ENCODE results near the gene CLDN9. TPM values are rescaled to one million over a fixed set of nuclear protein-coding genes. Genes with fewer than 3 reads are reported as not detected.

CLDN9 gene
- total RNA-seq, 1 donor from 2014 or later = 0.48 TPM

DNA sequence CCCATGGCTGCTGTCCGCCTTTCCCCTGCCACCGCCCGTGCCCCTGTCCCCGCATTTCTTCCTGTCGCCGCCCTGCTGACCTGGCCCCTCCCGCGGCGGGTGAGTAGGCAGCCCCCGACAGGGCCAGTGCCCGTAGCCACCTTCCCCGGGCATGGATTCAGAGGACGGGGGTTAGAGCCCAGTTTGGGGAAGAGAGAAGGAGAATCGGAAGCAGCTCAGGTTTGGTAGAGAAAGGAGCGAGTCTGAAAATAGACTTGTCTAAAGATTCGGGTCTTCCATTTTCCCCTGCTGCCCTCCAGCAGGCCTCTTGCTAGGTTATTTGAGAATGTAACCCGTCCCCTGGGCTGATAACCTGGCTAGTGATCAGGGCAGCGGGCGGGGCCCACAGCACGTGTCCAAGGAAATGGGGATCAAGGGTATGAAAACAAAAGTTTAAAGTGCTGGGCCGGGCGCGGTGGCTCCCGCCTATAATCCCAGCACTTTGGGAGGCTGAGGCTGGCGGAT, 7.9 kb upstream of the CLDN9 start:
- Mint-ChIP-seq H3K36me3 (ENCODE audit: low read depth, unreplicated experiment) (no peaks in the 10 kb centered on the region), H3K4me3 (ENCODE audit: unreplicated experiment) (peak overlapping the region; percentile 79), H3K27me3 (ENCODE audit: low read depth, unreplicated experiment) (peaks cover 4% of the 10 kb centered on the region), H3K4me1 (ENCODE audit: low read depth, unreplicated experiment) (peaks cover 17% of the 10 kb centered on the region), H3K27ac (ENCODE audit: unreplicated experiment) (no peak overlapping the region), H3K9me3 (ENCODE audit: unreplicated experiment) (no peaks in the 10 kb centered on the region)
- no peaks in the 10 kb centered on the region for H3K36me3 ChIP-seq (ENCODE audit: insufficient read depth, low read length)
- H3K27ac ChIP-seq (ENCODE audit: low read depth, low read length) = no peak overlapping the region
- no peak overlapping the region for H2AFZ ChIP-seq (ENCODE audit: low read depth, low read length)
- H3K27me3 ChIP-seq (ENCODE audit: insufficient read depth, low read length) = peaks cover 30% of the 10 kb centered on the region
- H3K79me2 ChIP-seq (ENCODE audit: insufficient read depth, low read length) = no peaks in the 10 kb centered on the region
- no peaks in the 10 kb centered on the region for H4K20me1 ChIP-seq (ENCODE audit: insufficient read depth, low read length)
- H3K4me3 ChIP-seq (ENCODE audit: insufficient read depth, low read depth, low read length) = no peak overlapping the region
- no peak overlapping the region for H3K9ac ChIP-seq (ENCODE audit: low read length)
- no peaks in the 10 kb centered on the region for H3K9me3 ChIP-seq (ENCODE audit: insufficient read depth, low read depth, low read length)
- peaks cover 10% of the 10 kb centered on the region for H3K4me1 ChIP-seq (ENCODE audit: insufficient read depth, low read length)
- TF ChIP-seq, protein P1, sequence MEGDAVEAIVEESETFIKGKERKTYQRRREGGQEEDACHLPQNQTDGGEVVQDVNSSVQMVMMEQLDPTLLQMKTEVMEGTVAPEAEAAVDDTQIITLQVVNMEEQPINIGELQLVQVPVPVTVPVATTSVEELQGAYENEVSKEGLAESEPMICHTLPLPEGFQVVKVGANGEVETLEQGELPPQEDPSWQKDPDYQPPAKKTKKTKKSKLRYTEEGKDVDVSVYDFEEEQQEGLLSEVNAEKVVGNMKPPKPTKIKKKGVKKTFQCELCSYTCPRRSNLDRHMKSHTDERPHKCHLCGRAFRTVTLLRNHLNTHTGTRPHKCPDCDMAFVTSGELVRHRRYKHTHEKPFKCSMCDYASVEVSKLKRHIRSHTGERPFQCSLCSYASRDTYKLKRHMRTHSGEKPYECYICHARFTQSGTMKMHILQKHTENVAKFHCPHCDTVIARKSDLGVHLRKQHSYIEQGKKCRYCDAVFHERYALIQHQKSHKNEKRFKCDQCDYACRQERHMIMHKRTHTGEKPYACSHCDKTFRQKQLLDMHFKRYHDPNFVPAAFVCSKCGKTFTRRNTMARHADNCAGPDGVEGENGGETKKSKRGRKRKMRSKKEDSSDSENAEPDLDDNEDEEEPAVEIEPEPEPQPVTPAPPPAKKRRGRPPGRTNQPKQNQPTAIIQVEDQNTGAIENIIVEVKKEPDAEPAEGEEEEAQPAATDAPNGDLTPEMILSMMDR (IDR thresholded peaks at IDR 0.05; ENCODE audit: insufficient read depth, low read depth, low read length) = no peak
- peak; percentile 65 for TF ChIP-seq EZH2 (IDR thresholded peaks at IDR 0.05; ENCODE audit: insufficient read depth, low read length)
- DNase-seq (ENCODE audit: low read depth) (no peak), FAIRE-seq (no peak)
- peak overlapping the region; percentile 20 for H3K4me2 ChIP-seq (ENCODE audit: low read length)

DNA sequence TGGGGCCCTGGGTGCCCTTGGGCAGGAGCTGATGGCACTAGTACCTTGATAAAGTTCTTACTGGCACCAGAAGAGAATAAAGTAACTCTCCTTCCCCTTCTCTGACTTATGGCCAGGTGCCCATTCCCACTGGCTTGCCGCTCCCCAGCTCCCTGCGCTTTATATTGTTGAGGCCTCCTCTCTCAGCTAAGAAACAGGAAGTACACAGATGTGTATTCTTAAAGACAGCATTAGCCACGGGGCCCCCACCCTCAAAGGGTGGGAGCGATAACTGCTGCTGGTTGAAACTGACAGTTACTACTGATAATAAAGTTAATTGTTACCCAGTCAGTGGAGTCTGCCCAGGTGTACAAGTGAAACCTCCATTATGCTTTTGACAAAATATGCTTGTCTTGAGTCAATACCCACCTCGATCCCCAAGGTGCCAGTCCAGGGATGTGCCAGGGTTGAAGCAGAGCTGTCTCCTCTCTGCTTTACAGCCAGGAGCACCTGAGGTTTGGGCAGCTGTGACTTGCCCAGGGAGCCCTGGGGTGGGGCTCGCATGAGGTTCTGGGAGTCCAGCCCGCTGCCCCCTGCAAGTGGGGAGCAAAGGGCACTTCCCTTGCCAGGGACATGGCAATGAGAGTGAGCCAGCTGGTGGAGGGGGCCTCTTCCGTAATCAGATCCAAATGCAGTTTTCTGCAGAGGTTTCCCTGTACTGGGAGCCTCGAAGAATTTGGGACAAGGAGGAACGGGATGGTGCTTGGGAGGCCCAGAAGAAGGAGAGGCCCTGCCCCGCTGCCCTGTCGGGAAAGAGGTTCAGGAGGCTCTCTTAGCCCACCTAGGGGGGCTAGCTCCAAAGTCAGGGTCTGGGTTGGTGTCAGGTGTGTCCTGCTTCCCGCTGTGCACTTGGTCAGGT, 5.4 kb upstream of the CLDN9 start:
- Histone ChIP-seq H3K9me3 (ENCODE audit: insufficient read depth, low read depth, low read length) (no peaks in the 10 kb centered on the region), H3K4me1 (ENCODE audit: insufficient read depth, low read length) (peaks cover 15% of the 10 kb centered on the region), H3K27ac (ENCODE audit: low read depth, low read length) (no peak overlapping the region), H3K36me3 (ENCODE audit: insufficient read depth, low read length) (no peaks in the 10 kb centered on the region), H3K9ac (ENCODE audit: low read length) (no peak overlapping the region), H3K4me2 (ENCODE audit: low read length) (no peak overlapping the region), H3K79me2 (ENCODE audit: insufficient read depth, low read length) (no peaks in the 10 kb centered on the region), H2AFZ (ENCODE audit: low read depth, low read length) (no peak overlapping the region), H4K20me1 (ENCODE audit: insufficient read depth, low read length) (peaks cover 5% of the 10 kb centered on the region), H3K27me3 (ENCODE audit: insufficient read depth, low read length) (peaks cover 34% of the 10 kb centered on the region), H3K4me3 (ENCODE audit: insufficient read depth, low read depth, low read length) (no peak overlapping the region)
- Mint-ChIP-seq H3K36me3 (ENCODE audit: low read depth, unreplicated experiment) (no peaks in the 10 kb centered on the region), H3K9me3 (ENCODE audit: unreplicated experiment) (no peaks in the 10 kb centered on the region), H3K27me3 (ENCODE audit: low read depth, unreplicated experiment) (peaks cover 2% of the 10 kb centered on the region), H3K4me3 (ENCODE audit: unreplicated experiment) (no peak overlapping the region), H3K4me1 (ENCODE audit: low read depth, unreplicated experiment) (peaks cover 17% of the 10 kb centered on the region), H3K27ac (ENCODE audit: unreplicated experiment) (no peak overlapping the region)
- FAIRE-seq (no peak), DNase-seq (ENCODE audit: low read depth) (no peak)
- TF ChIP-seq, protein P1 (IDR thresholded peaks at IDR 0.05; ENCODE audit: insufficient read depth, low read depth, low read length) = no peak
- TF ChIP-seq EZH2 (IDR thresholded peaks at IDR 0.05; ENCODE audit: insufficient read depth, low read length) = no peak

All from astrocyte (in vitro differentiated cells and primary cell).